Activated CD4-positive, alpha-beta T cell treated with anti-CD3 and anti-CD28 coated beads, Interleukin-10, Interleukin-2, amounts not matched to agents 100 ng/mL and 50 ng/mL, durations not matched to agents 16 hours and 8 hours (primary cell): ENCODE data around the gene UQCRC2.
"Not testable (repeated sequence)": the region's sequence is repeated elsewhere in the genome, so short reads cannot be mapped to it uniquely, and the experiment has no call there.

ENCODE experiments used
- DNase-seq: peaks from one replicate; pipeline ENCODE4 v3.0.0-alpha.2; 2020

Gene UQCRC2

DNA sequence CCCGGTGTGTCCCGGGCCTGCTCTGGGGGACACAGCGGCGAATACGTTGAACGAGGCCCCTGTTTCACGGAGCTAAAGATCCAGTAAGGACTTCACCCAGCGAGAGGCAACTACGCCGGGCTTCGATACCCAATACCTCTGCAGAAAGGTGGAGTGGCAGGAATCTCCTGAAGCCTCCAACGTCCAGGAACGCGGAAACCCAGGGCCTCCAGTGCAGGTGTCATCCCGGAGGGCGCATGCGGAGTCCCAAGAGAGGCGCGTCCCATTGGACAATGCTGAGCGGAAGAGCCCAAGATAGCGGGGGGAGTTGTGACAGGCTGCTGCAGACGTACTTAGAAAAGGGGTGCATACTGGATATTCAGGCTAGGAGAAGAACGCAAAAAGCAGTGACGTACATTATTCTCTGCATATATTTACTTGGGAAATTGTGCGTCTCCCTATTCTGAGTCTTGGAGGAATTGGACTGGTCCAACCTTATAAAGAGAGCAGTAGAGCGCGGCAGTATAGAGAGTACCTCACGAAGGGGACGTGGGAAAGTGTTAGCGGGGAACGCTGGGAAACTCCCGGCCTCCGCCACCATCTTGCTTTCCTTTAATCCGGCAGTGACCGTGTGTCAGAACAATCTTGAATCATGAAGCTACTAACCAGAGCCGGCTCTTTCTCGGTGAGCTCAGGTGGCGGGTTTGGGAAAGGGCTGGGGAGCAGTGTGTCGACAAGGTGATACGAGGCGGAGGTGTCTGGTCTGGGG is at the start of gene UQCRC2:
TSS of gene UQCRC2 (plus strand) at position 569 of the 748 bp plus-strand sequence. CDS start at position 632, 63 bp downstream.
- DNase-seq: peak; percentile 92

DNA sequence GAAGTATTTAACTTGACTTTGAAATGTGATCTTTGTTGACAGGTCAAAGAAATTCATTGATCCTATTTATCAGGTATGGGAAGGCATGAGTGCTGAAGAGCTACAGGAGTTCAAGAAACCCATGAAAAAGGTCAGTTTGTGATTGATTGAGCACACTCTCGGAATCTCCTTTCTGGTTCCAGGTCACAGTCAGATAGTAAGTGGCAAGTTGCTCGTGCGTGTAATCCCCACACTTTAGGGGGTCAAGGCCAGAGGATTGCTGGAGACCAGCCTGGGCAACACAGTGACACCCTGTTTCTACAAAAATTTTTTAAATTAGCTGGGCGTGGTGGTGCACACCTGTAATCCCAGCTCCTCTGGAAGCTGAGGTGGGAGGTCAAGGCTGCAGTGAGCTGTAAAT is 20.5 kb upstream of the UQCRC2 start:
- DNase-seq: not testable (repeated sequence)

- DNase-seq: not testable (repeated sequence)
Observed at GRCh38 chr16:21933316-21933715, 19.8 kb upstream of the UQCRC2 start.

DNA sequence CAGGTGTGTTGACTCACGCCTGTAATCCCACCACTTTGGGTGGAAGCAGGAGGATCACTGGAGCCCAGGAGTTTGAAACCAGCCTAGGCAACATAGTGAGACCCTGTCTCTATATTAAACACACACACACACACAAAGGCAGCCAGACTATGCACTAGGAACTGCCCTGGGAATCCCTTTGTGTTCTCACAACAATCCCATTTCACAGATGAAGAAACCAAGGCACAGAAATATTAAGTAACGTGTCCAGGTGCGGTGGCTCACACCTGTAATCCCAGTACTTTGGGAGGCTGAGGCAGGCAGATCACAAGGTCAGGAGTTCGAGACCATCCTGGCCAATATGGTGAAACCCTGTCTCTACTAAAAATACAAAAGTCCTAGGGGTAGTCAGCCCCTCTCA is 19.4 kb upstream of the UQCRC2 start:
- not testable (repeated sequence) for DNase-seq

DNA sequence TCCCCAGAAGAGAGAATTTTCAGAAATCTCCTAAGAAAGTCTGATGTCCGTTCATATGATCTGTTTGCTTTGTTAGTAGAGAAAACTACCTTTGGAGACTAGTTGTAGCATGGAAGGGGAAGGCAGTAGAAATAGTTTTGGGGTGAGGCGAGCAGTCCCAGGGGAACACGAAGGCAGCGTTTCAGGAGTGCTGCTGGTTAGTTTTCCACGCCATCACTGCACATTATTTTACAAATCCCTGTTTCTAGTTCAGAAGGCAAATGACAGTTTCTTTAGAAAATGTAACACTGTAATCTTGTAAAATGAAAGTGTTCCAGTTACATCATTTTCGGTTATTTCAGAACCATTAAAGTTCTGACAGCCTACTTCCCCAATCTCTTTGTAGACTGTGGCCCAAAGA is 16.9 kb upstream of the UQCRC2 start:
- not testable (repeated sequence) for DNase-seq

DNA sequence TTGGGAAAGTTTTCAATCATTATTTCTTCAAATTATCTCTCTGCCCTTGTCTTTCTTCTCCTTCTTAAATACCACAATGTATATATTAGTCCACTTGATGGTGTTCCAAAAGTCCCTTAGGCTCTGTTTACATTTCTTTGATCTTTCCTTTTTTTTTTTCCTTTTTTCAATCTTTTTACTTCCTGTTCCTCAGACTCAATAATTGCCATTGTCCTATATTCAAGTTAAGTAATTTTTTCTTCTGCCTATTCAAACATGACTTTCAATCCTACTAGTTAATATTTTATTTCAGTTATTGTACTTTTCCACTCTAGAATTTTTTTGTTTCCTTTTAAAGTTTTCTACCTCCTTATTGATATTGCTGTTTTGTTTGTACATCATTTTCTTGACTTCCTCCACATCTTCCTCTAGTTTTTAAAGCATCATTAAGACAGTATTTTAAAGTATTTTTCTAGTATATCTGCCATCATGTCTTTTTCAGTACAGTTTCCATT is 15.8 kb upstream of the UQCRC2 start:
- no peak for DNase-seq

GRCh38 chr16:21940570-21940969 is 12.6 kb upstream of the UQCRC2 start:
- DNase-seq: no peak

DNA sequence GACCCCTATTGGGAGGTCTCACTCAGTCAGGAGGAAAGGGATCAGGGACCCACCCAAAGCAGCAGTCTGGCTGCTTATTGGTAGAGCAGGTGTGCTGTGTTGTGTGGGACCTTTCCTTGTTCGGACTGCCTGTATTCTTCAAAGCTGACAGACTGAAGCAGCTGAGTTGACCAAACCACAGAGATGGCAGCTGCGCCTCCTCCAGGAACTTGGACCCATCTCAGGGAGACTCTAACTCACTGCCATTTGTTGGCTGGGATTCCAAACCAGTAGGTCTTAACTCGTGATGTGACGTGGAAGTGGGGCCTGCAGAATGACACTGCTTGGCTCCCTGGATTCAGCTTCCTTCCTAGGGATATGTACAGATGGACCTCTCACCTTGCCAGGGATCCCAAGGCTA is 9.6 kb upstream of the UQCRC2 start:
- DNase-seq: no peak

GRCh38 chr16:21946889-21947635 is 6.1 kb upstream of the UQCRC2 start:
- DNase-seq: peak; percentile 54

- DNase-seq: no peak
Observed at GRCh38 chr16:21949713-21950260, 3.4 kb upstream of the UQCRC2 start.

- peak; percentile 38 for DNase-seq
Observed at GRCh38 chr16:21950782-21951521, 2.2 kb upstream of the UQCRC2 start.

DNA sequence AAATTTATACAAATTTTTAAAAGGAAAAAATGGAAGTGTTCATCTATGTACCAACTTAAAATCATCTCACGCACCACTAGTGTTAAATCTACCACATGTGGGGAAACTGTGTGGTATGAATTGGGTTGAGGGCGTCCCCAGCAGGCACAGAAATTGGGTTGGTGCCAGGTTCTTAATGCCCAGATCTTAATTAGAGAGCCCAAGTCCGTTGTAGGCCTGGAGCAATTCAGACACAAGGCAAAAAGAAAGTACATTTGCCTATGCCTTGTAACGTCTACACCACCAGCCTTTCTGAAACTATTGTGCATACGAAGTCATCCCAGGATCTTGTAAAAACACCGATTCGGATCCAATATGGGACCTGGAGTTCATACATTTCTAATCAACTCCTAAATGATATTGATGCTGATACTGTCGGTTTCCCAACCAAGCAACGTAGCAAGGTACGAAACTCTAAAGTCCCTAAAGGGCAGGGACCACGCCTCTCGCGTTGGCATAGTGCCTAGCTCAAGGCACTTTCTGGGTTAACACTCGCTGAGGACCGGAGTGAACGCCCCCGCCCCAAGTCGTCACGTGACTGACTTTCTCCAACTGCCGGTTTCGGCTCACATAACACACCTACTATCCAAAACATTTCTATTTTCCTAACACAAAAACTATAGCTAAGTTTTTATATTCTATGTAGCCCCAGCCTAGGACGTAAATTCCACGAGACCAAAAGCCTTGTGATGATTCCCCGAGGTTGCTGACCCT is 945 bp upstream of the UQCRC2 start:
- peak; percentile 86 for DNase-seq

GRCh38 chr16:21953541-21953902 is 361 bp downstream of the UQCRC2 start:
- DNase-seq: no peak

DNA sequence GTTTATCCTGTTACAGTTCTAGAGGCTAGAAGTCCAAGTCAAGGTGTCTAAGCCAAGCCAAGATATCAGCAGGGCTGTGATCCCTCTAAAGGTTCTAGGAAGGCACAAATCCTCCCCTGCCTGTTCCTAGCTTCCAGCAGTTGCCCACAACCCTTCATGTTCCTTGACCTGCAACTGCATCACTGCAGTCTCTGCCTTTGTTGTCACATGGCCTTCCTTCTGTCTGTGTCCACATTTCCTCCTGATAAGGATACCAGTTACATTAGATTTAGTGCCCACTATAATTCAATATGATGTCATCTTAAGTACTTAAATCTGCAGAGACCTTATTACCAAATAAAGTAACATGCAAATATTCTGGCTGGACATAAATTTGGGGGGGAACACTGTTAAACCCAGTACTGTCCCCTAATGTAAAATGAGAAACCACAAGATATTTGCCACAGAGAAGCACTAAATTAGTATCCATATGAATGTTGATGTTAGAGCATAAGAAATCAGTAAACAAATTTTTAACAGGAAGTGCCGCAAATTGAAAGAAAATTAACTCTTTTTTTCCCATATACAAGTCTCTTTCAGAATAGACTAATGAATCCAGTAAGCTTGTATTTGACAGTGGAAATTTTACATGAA is 4.7 kb downstream of the UQCRC2 start:
- DNase-seq: peak; percentile 24

DNA sequence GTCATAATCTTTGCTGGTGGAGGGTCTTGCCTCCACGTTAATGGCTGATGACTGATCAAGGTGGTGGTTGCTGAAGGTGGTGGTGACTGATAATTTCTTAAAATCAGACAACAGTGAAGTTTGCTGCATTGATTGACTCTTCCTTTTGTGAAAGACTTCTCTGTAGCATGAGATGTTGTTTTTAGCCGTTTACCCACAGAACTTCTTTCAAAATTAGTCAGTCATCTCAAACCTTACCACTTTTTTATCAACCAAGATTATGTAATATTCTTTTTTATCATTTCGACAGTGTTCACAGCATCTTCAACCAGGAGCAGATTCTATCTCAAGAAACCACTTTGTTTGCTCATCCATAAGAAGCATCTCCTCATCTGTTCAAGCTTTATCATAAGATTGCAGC is 5.9 kb downstream of the UQCRC2 start:
- peak; percentile 86 for DNase-seq

DNA sequence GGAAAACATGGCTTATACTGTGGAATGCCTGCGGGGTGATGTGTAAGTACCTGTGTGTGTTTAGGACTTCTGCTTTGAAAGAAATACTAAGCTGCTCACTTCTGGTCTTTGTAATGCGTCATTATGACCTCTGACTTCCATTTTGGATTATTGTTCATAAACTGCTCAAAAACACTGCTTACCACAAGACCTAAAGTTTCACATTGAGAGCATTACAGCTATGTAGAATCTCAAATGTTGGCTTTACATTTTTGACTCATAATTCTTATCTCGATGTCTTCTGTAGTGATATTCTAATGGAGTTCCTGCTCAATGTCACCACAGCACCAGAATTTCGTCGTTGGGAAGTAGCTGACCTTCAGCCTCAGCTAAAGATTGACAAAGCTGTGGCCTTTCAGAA is 9.3 kb downstream of the UQCRC2 start:
- peak; percentile 40 for DNase-seq

GRCh38 chr16:21963887-21964286 is 10.7 kb downstream of the UQCRC2 start:
- DNase-seq: no peak

GRCh38 chr16:21964353-21964752 is 11.2 kb downstream of the UQCRC2 start:
- no peak for DNase-seq

GRCh38 chr16:21971856-21972255 is 18.7 kb downstream of the UQCRC2 start:
- DNase-seq: no peak

- no peak for DNase-seq
Observed at GRCh38 chr16:21973945-21974344, 20.8 kb downstream of the UQCRC2 start.

DNA sequence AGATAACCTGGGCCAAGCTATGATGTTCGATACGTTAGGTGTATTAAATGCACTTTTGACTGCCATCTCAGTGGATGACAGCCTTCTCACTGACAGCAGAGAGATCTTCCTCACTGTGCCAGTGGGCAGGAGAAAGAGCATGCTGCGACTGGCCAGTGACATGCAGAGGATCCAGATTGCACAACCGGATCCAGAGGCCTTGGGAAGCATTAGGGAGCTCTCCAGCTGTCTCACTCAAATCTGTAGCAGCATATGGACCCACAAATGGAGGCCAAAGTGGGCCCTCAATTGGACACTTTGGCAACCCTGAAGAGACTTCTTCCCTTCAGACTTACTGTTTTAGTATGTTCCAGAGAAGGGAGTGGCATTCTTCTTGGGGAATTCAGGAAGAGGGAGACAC is 26.9 kb downstream of the UQCRC2 start:
- no peak for DNase-seq

DNA sequence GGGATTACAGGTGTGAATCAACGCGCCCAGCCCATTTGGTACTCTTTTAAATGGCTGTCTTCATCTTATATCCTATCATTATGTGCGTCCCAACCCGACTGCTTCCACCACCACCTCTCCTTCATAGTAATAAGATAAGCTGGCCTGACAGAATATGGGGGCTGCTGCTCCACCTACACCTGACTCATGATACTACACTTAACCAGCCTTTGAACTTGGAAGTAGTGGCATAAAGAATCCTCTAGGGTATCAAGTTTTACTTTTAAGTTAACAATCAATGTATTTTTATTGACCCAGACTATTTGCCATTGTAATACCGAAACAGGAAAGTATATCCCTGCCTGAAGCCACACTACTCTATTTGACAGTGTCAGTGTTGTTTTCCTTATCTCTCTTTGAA is 28.9 kb downstream of the UQCRC2 start:
- DNase-seq: no peak
